H4 (cell line): Measurements from ENCODE around the gene LRRN4. TPM values are rescaled to one million over a fixed set of nuclear protein-coding genes. Genes with fewer than 3 reads are reported as not detected.

Experiments used
- total RNA-seq: library from RNA; depleted of rRNA; stranded (reverse); fragments of >200 nt; shearing (Covaris generic); gene quantifications from 2 replicates; pipeline ENCODE4 v1.2.3, GENCODE V29; 2014; rRNA removed

LRRN4 gene
- total RNA-seq, 1 experiment from 2014 or later: not detected

Other genes with a start within 250 kb of the LRRN4 start
- 0.02 and 0.21 TPM in 2 replicates for gene CHGB, start 142.6 kb downstream of the LRRN4 start, total RNA-seq
- gene TRMT6, start 103.5 kb downstream of the LRRN4 start, total RNA-seq: 8.7 and 17.3 TPM in 2 replicates
- 17.4 and 21.6 TPM in 2 replicates for gene MCM8, start 103.4 kb downstream of the LRRN4 start, total RNA-seq
- 53.5 and 74.6 TPM in 2 replicates for gene CRLS1, start 47.9 kb downstream of the LRRN4 start, total RNA-seq
- gene FERMT1, start 69.0 kb upstream of the LRRN4 start, total RNA-seq: 0.56 and 1.6 TPM in 2 replicates